ENCODE measurements around the gene SLC2A5.
A peak's percentile ranks its signal among the peaks of the same experiment; 100 is the strongest.
"Not testable (repeated sequence)": the region's sequence is repeated elsewhere in the genome, so short reads cannot be mapped to it uniquely, and the experiment has no call there.

The SLC2A5 gene

GRCh38 chr1:9005395-9005708 lies 64.1 kb downstream of the SLC2A5 start:
- Histone ChIP-seq H3K4me3 (no peak overlapping the region), H3K27ac (no peak overlapping the region)
- TF ChIP-seq CTCF (IDR thresholded peaks at IDR 0.05), result no peak
- no peak for DNase-seq (ENCODE audit: low spot score)

- Histone ChIP-seq H3K4me3 (no peak overlapping the region), H3K27ac (no peak overlapping the region)
- DNase-seq (ENCODE audit: low spot score), result no peak
- peak; percentile 93 for TF ChIP-seq CTCF (IDR thresholded peaks at IDR 0.05)
Observed at GRCh38 chr1:9004700-9005394, 64.6 kb downstream of the SLC2A5 start.

GRCh38 chr1:9004031-9004699 lies 65.3 kb downstream of the SLC2A5 start:
- Histone ChIP-seq H3K27ac (no peak overlapping the region), H3K4me3 (no peak overlapping the region)
- no peak for TF ChIP-seq CTCF (IDR thresholded peaks at IDR 0.05)
- DNase-seq (ENCODE audit: low spot score), result no peak

- H3K27ac ChIP-seq; H3K4me3 ChIP-seq; DNase-seq (ENCODE audit: low spot score): not testable (repeated sequence)
Observed at GRCh38 chr1:9002215-9002560, 67.2 kb downstream of the SLC2A5 start.

- not testable (repeated sequence) for H3K27ac ChIP-seq; DNase-seq (ENCODE audit: low spot score); H3K4me3 ChIP-seq
Observed at GRCh38 chr1:9001534-9002214, 67.8 kb downstream of the SLC2A5 start.

- not testable (repeated sequence) for H3K4me3 ChIP-seq; H3K27ac ChIP-seq; DNase-seq (ENCODE audit: low spot score)
Observed at GRCh38 chr1:8993962-8994675, 75.3 kb downstream of the SLC2A5 start.

- DNase-seq (ENCODE audit: low spot score), result no peak
- TF ChIP-seq CTCF (IDR thresholded peaks at IDR 0.05), result no peak
- H3K4me3 ChIP-seq, result no peak overlapping the region
- no peak overlapping the region for H3K27ac ChIP-seq
Observed at GRCh38 chr1:8992936-8993687, 76.3 kb downstream of the SLC2A5 start.

GRCh38 chr1:8989821-8990220 lies 79.6 kb downstream of the SLC2A5 start:
- Histone ChIP-seq H3K27ac (no peak overlapping the region), H3K4me3 (no peak overlapping the region)
- no peak for DNase-seq (ENCODE audit: low spot score)
- no peak for TF ChIP-seq CTCF (IDR thresholded peaks at IDR 0.05)

Data from coronary artery (tissue), 2 donors.